Gastrocnemius medialis (tissue), 4 donors: Measurements from ENCODE around the gene TYMP.

Source experiments
- CTCF ChIP-seq, 5 experiments: fragments of 450-650 bp in 3 of 5; fragments of 200-600 bp in 2 of 5; sonication (generic) in 2 of 5; IDR thresholded peaks in 4 of 5; conservative IDR thresholded peaks in 1 of 5; 1 replicate in 4 of 5; 2 replicates in 1 of 5; pipeline ENCODE4 v1.5.1; 2016 to 2019; ENCODE audit warnings: antibody characterized with exemption in 5 of 5, mild to moderate bottlenecking in 3 of 5, moderate library complexity in 3 of 5
- POLR2A ChIP-seq, 2 donors: fragments of 450-650 bp; IDR thresholded peaks; one replicate each; pipeline ENCODE4 v1.6.1; 2017; ENCODE audit warnings: antibody characterized with exemption in 2 of 2, mild to moderate bottlenecking in 2 of 2, moderate library complexity in 2 of 2

- TF ChIP-seq CTCF (IDR thresholded peaks at IDR 0.05 in 4 of 5, conservative IDR thresholded peaks at IDR 0.05 in 1 of 5) = no peak
- no peak for TF ChIP-seq POLR2A (IDR thresholded peaks at IDR 0.05)
Observed at GRCh38 chr22:50570861-50571260, 41.0 kb upstream of the TYMP start.
